Renal cortical epithelial cell (primary cell): ENCODE data around the gene TMEM135. TPM values are rescaled to one million over a fixed set of nuclear protein-coding genes. Genes with fewer than 3 reads are reported as not detected.
"Not testable (repeated sequence)": the region's sequence is repeated elsewhere in the genome, so short reads cannot be mapped to it uniquely, and the experiment has no call there.

Experiments used
- DNase-seq: peaks from one replicate; pipeline ENCODE4 v3.0.0-alpha.2; 2011; ENCODE audit warnings: low read depth
- total RNA-seq: library from RNA; depleted of rRNA; stranded (reverse); fragments of >200 nt; gene quantifications from 2 replicates; pipeline ENCODE4 v1.2.3, GENCODE V29; 2014

Gene TMEM135
- total RNA-seq, 1 donor from 2014 or later = 22.1 TPM

- DNase-seq = no peak
These were observed 220.6 kb downstream of the TMEM135 start for GRCh38 chr11:87258171-87258833.

- DNase-seq = no peak
These were observed 222.0 kb downstream of the TMEM135 start for GRCh38 chr11:87259736-87260135.

GRCh38 chr11:87260811-87261210 lies 223.1 kb downstream of the TMEM135 start:
- DNase-seq = no peak

- no peak for DNase-seq
These were observed 225.6 kb downstream of the TMEM135 start for GRCh38 chr11:87263264-87263838.

GRCh38 chr11:87263979-87264378 lies 226.2 kb downstream of the TMEM135 start:
- no peak for DNase-seq

- no peak for DNase-seq
These were observed 227.4 kb downstream of the TMEM135 start for GRCh38 chr11:87265132-87265531.

GRCh38 chr11:87265979-87266378 lies 228.2 kb downstream of the TMEM135 start:
- DNase-seq = no peak

GRCh38 chr11:87266751-87267150 lies 229.0 kb downstream of the TMEM135 start:
- DNase-seq = peak; percentile 61

- not testable (repeated sequence) for DNase-seq
These were observed 234.2 kb downstream of the TMEM135 start for GRCh38 chr11:87271951-87272350.

GRCh38 chr11:87275176-87275575 lies 237.4 kb downstream of the TMEM135 start:
- no peak for DNase-seq

- no peak for DNase-seq
These were observed 242.4 kb downstream of the TMEM135 start for GRCh38 chr11:87280143-87280542.

- DNase-seq = no peak
These were observed 243.8 kb downstream of the TMEM135 start for GRCh38 chr11:87281496-87281895.

- DNase-seq = no peak
These were observed 246.6 kb downstream of the TMEM135 start for GRCh38 chr11:87284306-87284705.

- DNase-seq = not testable (repeated sequence)
These were observed 247.9 kb downstream of the TMEM135 start for GRCh38 chr11:87285674-87286073.

- no peak for DNase-seq
These were observed 248.6 kb downstream of the TMEM135 start for GRCh38 chr11:87286338-87286737.

- DNase-seq = peak; percentile 66
These were observed 252.7 kb downstream of the TMEM135 start for GRCh38 chr11:87290304-87290922.

- DNase-seq = no peak
These were observed 254.9 kb downstream of the TMEM135 start for GRCh38 chr11:87292598-87292997.

- DNase-seq = no peak
These were observed 257.5 kb downstream of the TMEM135 start for GRCh38 chr11:87295237-87295636.

- no peak for DNase-seq
These were observed 258.9 kb downstream of the TMEM135 start for GRCh38 chr11:87296627-87297026.

- DNase-seq = no peak
These were observed 260.4 kb downstream of the TMEM135 start for GRCh38 chr11:87298155-87298554.

GRCh38 chr11:87299041-87299481 lies 261.3 kb downstream of the TMEM135 start:
- DNase-seq = peak; percentile 11

- DNase-seq = no peak
These were observed 263.1 kb downstream of the TMEM135 start for GRCh38 chr11:87300640-87301380.
